RWPE1 (cell line): ENCODE data around the gene ISL2.
A peak's percentile ranks its signal among the peaks of the same experiment; 100 is the strongest.

Experiments
- CTCF ChIA-PET: fragments of 350-600 bp; sonication (Branson Sonifier 250); formaldehyde crosslinking; extraction: SDS; loops from one replicate; lab custom pipeline; 2021; lab: Yijun Ruan, JAX
- POLR2A ChIA-PET: fragments of 400-600 bp; formaldehyde crosslinking; extraction: SDS; loops from one replicate; lab custom pipeline; 2020; ENCODE audit warnings: antibody characterized with exemption; ENCODE audit not compliant: low non-redundant PET; lab: Yijun Ruan, JAX
- DNase-seq: peaks from one replicate; pipeline ENCODE4 v3.0.0; 2012; ENCODE audit warnings: low spot score
- H3K27ac ChIP-seq: fragments of 450-650 bp; 2 replicates; pipeline ENCODE4 v1.5.1; 2017
- CTCF ChIP-seq: fragments of 450-650 bp; conservative IDR thresholded peaks from 2 replicates; pipeline ENCODE4 v1.5.1; 2017; ENCODE audit warnings: low read depth, mild to moderate bottlenecking

Gene ISL2

GRCh38 chr15:76299786-76300185 is 36.8 kb upstream of the ISL2 start:
- no peak for DNase-seq
- POLR2A ChIA-PET, result no interaction called here
- no peak overlapping the region for H3K27ac ChIP-seq
- no peak for TF ChIP-seq CTCF
- CTCF ChIA-PET, result interaction anchor here (0.7 kb wide), 2 partner anchors 9 to 21 kb away, joined by 3 read pairs; no protein-coding TSS in a partner anchor

GRCh38 chr15:76303909-76304308 is 32.7 kb upstream of the ISL2 start:
- POLR2A ChIA-PET, result no interaction called here
- TF ChIP-seq CTCF, result no peak
- H3K27ac ChIP-seq, result no peak overlapping the region
- CTCF ChIA-PET, result no interaction called here
- no peak for DNase-seq

GRCh38 chr15:76309601-76310330 is 26.8 kb upstream of the ISL2 start:
- CTCF ChIA-PET, result no interaction called here
- POLR2A ChIA-PET, result interaction anchor here (2.6 kb wide), 1 partner anchor 26 kb away, joined by 9 read pairs; the partner anchor contains the start of gene ISL2
- no peak for TF ChIP-seq CTCF

DNA sequence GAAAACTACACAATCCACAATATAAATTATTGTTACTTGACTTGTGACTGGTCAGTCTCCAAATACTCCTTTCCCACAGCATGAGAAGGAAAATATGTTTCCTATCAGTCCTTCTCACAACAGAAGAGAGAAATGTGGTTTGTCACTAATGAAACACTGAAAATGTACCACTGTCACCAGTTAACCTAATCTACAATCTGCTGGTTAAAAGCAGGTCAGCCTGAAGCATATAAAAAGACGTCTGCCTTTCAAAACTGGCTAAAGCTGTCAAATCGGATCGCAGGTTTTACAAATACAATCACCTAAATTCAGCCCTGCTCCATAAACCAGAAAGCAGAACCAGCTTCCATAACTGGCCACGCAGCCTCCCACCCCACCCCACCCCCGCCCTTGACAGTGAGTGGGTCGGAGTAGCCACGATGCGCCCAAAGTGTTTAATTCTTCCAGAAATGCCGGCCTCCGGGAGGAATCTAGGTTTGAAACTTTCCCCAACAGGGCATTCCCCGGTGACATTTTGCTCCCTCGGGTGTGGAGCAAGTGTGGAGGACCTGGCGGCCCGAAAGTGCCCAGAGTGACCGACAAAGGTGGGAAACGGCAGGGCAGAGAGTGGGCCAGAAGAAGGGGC is 26.0 kb upstream of the ISL2 start:
- DNase-seq, result no peak
- CTCF ChIA-PET, result interaction anchor here (0.6 kb wide), 1 partner anchor 12 kb away, joined by 4 read pairs; no protein-coding TSS in a partner anchor
- no peak for TF ChIP-seq CTCF
- peak overlapping the region; percentile 81 for H3K27ac ChIP-seq
- POLR2A ChIA-PET, result interaction anchor here (2.6 kb wide), 1 partner anchor 25 kb away, joined by 9 read pairs; the partner anchor contains the start of gene ISL2

More at GRCh38 chr15:76309601-76310330, 26.8 kb upstream of the ISL2 start:
- no peak for DNase-seq
- no peak overlapping the region for H3K27ac ChIP-seq

GRCh38 chr15:76311100-76311953 is 25.2 kb upstream of the ISL2 start, which contains the start of gene ETFA:
TSS of gene ETFA (minus strand) at chr15:76311469. CDS start at chr15:76311388, 81 bp downstream.
- no peak for TF ChIP-seq CTCF
- ChIA-PET CTCF (interaction anchor here (0.6 kb wide), 1 partner anchor 11 kb away, joined by 4 read pairs; no protein-coding TSS in a partner anchor), POLR2A (interaction anchor here (1.2 to 2.6 kb wide), 2 partner anchors 25 to 35 kb away, joined by 4 to 9 read pairs; partner anchors contain the start of gene ISL2)
- H3K27ac ChIP-seq, result peak within 1 kb of the TSS; percentile 81
- peak; percentile 99 for DNase-seq
